SU-DHL-6 (cell line): ENCODE measurements around the gene RWDD4.

Experiments used
- CTCF ChIP-seq: fragments of 200-600 bp; sonication (generic); IDR thresholded peaks from one replicate; pipeline ENCODE4 v1.5.1; 2017; ENCODE audit warnings: antibody characterized with exemption, mild to moderate bottlenecking, low read length, moderate library complexity; ENCODE audit not compliant: insufficient read depth, poor library complexity, severe bottlenecking
- EZH2phosphoT487 ChIP-seq: fragments of 200-600 bp; sonication (generic), shearing (Covaris generic); conservative IDR thresholded peaks from 2 replicates; pipeline ENCODE4 v1.6.1; 2018; ENCODE audit warnings: mild to moderate bottlenecking, antibody characterized with exemption, low read length, moderate library complexity, mixed read lengths

DNA sequence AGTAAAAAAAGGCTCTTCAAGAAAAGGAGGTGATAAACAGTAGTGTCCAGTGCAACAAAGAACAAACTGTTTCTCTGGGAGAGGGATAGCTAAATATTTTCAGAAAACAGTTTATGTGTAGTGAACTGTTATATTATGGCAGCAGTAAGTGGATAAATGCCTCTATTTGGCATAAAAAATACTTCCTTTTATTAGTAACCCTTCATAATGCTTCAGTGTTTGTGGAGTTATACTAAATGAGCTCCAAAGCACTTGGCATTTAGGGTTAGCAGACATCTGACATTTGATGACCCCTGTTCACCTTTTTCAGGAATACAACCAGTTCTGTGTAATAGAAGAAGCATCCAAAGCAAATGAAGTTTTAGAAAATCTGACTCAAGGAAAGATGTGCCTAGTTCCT lies 32.0 kb upstream of the RWDD4 start:
- TF ChIP-seq CTCF: no peak
- TF ChIP-seq EZH2phosphoT487: no peak
